ENCODE results near the gene TFR2. TPM values are rescaled to one million over a fixed set of nuclear protein-coding genes. Genes with fewer than 3 reads are reported as not detected.
"Not testable (repeated sequence)": the region's sequence is repeated elsewhere in the genome, so short reads cannot be mapped to it uniquely, and the experiment has no call there.

TFR2 gene
- total RNA-seq, 1 experiment from 2014 or later: 11.8 TPM

GRCh38 chr7:100665168-100665726 is 23.9 kb upstream of the TFR2 start:
- intact Hi-C loops (cut with micrococcal nuclease): no loop called here
- Histone ChIP-seq H2AFZ (ENCODE audit: low read depth, low read length, poor library complexity, severe bottlenecking) (no peak overlapping the region), H3K9ac (ENCODE audit: low read length) (no peak overlapping the region), H3K27me3 (ENCODE audit: insufficient read depth, low read length) (no peaks in the 10 kb centered on the region), H4K20me1 (ENCODE audit: insufficient read depth) (no peaks in the 10 kb centered on the region), H3K4me1 (ENCODE audit: control insufficient read depth in 1 of 2, insufficient read depth in 2 of 2, low read length in 2 of 2) (peaks cover 10 to 17% of the 10 kb centered on the region in 2 experiments; a peak in 3 of 4 replicates), H3K4me3 (replicated peaks in 1 of 2; ENCODE audit: low read depth in 1 of 2, low read length in 2 of 2) (no peak overlapping the region), H3K36me3 (ENCODE audit: control insufficient read depth in 1 of 2, insufficient read depth in 2 of 2, low read length in 2 of 2) (no peaks in the 10 kb centered on the region), H3K4me2 (ENCODE audit: low read length) (no peak overlapping the region), H3K79me2 (ENCODE audit: insufficient read depth, low read length) (no peaks in the 10 kb centered on the region), H3K9me2 (ENCODE audit: insufficient read depth) (no peaks in the 10 kb centered on the region), H3K9me3 (ENCODE audit: control insufficient read depth in 1 of 2, insufficient read depth in 1 of 2, low read depth in 1 of 2, low read length in 2 of 2) (no peaks in the 10 kb centered on the region), H3K27ac (ENCODE audit: low read depth, low read length) (no peak overlapping the region)
- ChIA-PET POLR2A (no interaction called here), CTCF (interaction anchor here (0.6 kb wide), 1 partner anchor 32 kb away, joined by 3 read pairs; no protein-coding TSS in a partner anchor), RAD21 (ENCODE audit: low non-redundant PET in 1 of 2, low total read pairs in 2 of 2, uncharacterized antibody in 2 of 2, unreplicated experiment in 2 of 2) (no interaction called here)
- no TSS peak for BruUV-seq (replicated peaks)
- TF ChIP-seq, protein P1, sequence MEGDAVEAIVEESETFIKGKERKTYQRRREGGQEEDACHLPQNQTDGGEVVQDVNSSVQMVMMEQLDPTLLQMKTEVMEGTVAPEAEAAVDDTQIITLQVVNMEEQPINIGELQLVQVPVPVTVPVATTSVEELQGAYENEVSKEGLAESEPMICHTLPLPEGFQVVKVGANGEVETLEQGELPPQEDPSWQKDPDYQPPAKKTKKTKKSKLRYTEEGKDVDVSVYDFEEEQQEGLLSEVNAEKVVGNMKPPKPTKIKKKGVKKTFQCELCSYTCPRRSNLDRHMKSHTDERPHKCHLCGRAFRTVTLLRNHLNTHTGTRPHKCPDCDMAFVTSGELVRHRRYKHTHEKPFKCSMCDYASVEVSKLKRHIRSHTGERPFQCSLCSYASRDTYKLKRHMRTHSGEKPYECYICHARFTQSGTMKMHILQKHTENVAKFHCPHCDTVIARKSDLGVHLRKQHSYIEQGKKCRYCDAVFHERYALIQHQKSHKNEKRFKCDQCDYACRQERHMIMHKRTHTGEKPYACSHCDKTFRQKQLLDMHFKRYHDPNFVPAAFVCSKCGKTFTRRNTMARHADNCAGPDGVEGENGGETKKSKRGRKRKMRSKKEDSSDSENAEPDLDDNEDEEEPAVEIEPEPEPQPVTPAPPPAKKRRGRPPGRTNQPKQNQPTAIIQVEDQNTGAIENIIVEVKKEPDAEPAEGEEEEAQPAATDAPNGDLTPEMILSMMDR (IDR thresholded peaks at IDR 0.05 in 2 of 3, conservative IDR thresholded peaks at IDR 0.05 in 1 of 3; ENCODE audit: borderline replicate concordance in 1 of 3, insufficient read depth in 1 of 3, low read depth in 2 of 3, low read length in 2 of 3): no peak
- no peak for TF ChIP-seq FOSL1 (IDR thresholded peaks at IDR 0.05; ENCODE audit: low read depth)
- TF ChIP-seq POLR2AphosphoS5 (IDR thresholded peaks at IDR 0.05; ENCODE audit: low read depth, low read length): no peak
- no peak for TF ChIP-seq TCF7L2 (IDR thresholded peaks at IDR 0.05; ENCODE audit: borderline replicate concordance, extremely low read depth, insufficient read depth, insufficient read length)
- TF ChIP-seq POLR2A (IDR thresholded peaks at IDR 0.05; ENCODE audit: borderline replicate concordance, extremely low read depth, insufficient read depth, insufficient read length): no peak
- TF ChIP-seq, protein P2, sequence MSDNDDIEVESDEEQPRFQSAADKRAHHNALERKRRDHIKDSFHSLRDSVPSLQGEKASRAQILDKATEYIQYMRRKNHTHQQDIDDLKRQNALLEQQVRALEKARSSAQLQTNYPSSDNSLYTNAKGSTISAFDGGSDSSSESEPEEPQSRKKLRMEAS (IDR thresholded peaks at IDR 0.05): no peak
- no peak for TF ChIP-seq CEBPB (IDR thresholded peaks at IDR 0.05; ENCODE audit: low read depth)
- TF ChIP-seq JUND (IDR thresholded peaks at IDR 0.05): no peak
- no peak for TF ChIP-seq RAD21 (IDR thresholded peaks at IDR 0.05; ENCODE audit: low read depth)
- ATAC-seq: no peak
- no peak for DNase-seq (ENCODE audit: low read depth, low spot score)

- BruUV-seq (replicated peaks); H3K27ac ChIP-seq (ENCODE audit: low read depth, low read length); H3K27me3 ChIP-seq (ENCODE audit: insufficient read depth, low read length); H4K20me1 ChIP-seq (ENCODE audit: insufficient read depth); DNase-seq (ENCODE audit: low read depth, low spot score); intact Hi-C loops (cut with micrococcal nuclease); H3K36me3 ChIP-seq (ENCODE audit: control insufficient read depth in 1 of 2, insufficient read depth in 2 of 2, low read length in 2 of 2); H3K9me2 ChIP-seq (ENCODE audit: insufficient read depth); H3K9ac ChIP-seq (ENCODE audit: low read length); H3K79me2 ChIP-seq (ENCODE audit: insufficient read depth, low read length); H2AFZ ChIP-seq (ENCODE audit: low read depth, low read length, poor library complexity, severe bottlenecking); H3K9me3 ChIP-seq (ENCODE audit: control insufficient read depth in 1 of 2, insufficient read depth in 1 of 2, low read depth in 1 of 2, low read length in 2 of 2): not testable (repeated sequence)
- H3K4me2 ChIP-seq (ENCODE audit: low read length): peak overlapping the region; percentile 50
- RAD21 ChIA-PET (ENCODE audit: low non-redundant PET in 1 of 2, low total read pairs in 2 of 2, uncharacterized antibody in 2 of 2, unreplicated experiment in 2 of 2): interaction anchor here in 1 of 2 experiments (0.7 kb wide), 1 partner anchor 30 kb away, joined by 4 read pairs; no protein-coding TSS in a partner anchor
- peak; percentile 73 for ATAC-seq
- POLR2A ChIA-PET: interaction anchor here (1.9 kb wide), 1 partner anchor 76 kb away, joined by 4 read pairs; the partner anchor contains the start of gene FBXO24
- peaks cover 10 to 17% of the 10 kb centered on the region in 2 experiments; a peak in 3 of 4 replicates for H3K4me1 ChIP-seq (ENCODE audit: control insufficient read depth in 1 of 2, insufficient read depth in 2 of 2, low read length in 2 of 2)
- CTCF ChIA-PET: interaction anchor here (0.8 kb wide), 1 partner anchor 30 kb away, joined by 3 read pairs; no protein-coding TSS in a partner anchor
- peak overlapping the region in 1 of 2 experiments; percentile 22; a peak in 1 of 4 replicates for H3K4me3 ChIP-seq (replicated peaks in 1 of 2; ENCODE audit: low read depth in 1 of 2, low read length in 2 of 2)
These were observed 20.9 kb upstream of the TFR2 start for GRCh38 chr7:100662194-100662776.

Measured in HCT116 (cell line).